Measurements from ENCODE around the gene NSMCE4A. TPM values are rescaled to one million over a fixed set of nuclear protein-coding genes. Genes with fewer than 3 reads are reported as not detected.

The NSMCE4A gene
- total and polyA plus RNA-seq, 5 donors from 2014 or later, result 42.7 to 59.7 (median 55.8) TPM

DNA sequence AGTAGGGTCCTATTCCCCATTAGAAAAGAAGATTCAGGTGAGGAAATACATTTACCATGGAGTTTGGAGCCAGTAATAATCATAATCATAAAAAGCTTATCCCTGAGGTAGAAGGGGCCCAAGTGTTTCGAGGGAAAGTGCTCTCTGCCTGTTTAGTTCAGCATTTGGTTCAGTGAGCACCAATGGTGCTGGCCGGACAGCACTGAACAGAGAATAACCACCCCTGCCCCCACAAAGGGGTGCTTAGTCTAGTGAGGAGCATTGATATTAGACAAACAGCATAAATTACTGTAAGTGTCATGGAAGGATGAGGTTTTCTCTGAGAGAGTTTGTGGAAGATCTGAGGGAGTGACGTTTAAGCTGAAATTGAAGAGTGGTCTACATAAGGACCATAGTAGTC is 25.6 kb downstream of the NSMCE4A start:
- Mint-ChIP-seq H3K36me3 (peaks cover 12% of the 10 kb centered on the region), H3K4me3 (no peak overlapping the region), H3K27ac (no peak overlapping the region), H3K27me3 (no peaks in the 10 kb centered on the region), H3K9me3 (no peaks in the 10 kb centered on the region), H3K4me1 (peaks cover 0 to 3% (median 0%) of the 10 kb centered on the region in 4 donors)
- H3K9me3 ChIP-seq (ENCODE audit: control insufficient read depth in 2 of 2, low read length in 2 of 2), result no peaks in the 10 kb centered on the region
- H3K4me1 ChIP-seq (ENCODE audit: control insufficient read depth, insufficient read depth, low read length, poor library complexity, severe bottlenecking), result no peaks in the 10 kb centered on the region
- no peak overlapping the region for H3K4me3 ChIP-seq (ENCODE audit: low read depth, low read length)
- ATAC-seq (ENCODE audit: low read depth in 2 of 2), result no peak
- no peak for DNase-seq
- no peaks in the 10 kb centered on the region for H3K27me3 ChIP-seq (ENCODE audit: control insufficient read depth, insufficient read depth, low read length)
- no peaks in the 10 kb centered on the region for H3K36me3 ChIP-seq (ENCODE audit: control insufficient read depth, insufficient read depth, low read length)
- H3K27ac ChIP-seq (ENCODE audit: insufficient read depth, low read length, poor library complexity, severe bottlenecking), result no peak overlapping the region

DNA sequence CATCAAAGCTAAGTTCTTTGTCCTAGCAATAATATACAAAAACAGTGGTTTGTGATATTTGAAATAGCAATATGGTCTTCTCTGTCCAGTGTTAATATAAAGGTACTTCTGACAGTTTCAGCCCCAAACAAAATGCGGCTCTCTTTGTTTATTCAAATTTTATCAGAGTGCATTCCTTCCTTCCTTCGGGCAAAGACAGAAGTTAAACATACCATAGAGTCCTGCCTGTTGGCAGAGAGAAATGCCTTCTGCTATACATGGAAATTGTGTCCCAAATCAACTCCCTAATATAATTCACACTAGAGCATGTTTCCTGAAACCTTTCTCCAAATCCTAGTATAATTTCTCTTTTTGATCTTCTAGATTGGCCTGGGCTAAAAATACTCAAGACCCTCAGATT is 26.0 kb downstream of the NSMCE4A start:
- Mint-ChIP-seq H3K27ac (no peak overlapping the region), H3K4me1 (peaks cover 0 to 3% (median 0%) of the 10 kb centered on the region in 4 donors), H3K36me3 (peaks cover 12% of the 10 kb centered on the region), H3K9me3 (no peaks in the 10 kb centered on the region), H3K27me3 (no peaks in the 10 kb centered on the region), H3K4me3 (no peak overlapping the region)
- H3K9me3 ChIP-seq (ENCODE audit: control insufficient read depth in 2 of 2, low read length in 2 of 2), result no peaks in the 10 kb centered on the region
- DNase-seq (no peak), ATAC-seq (ENCODE audit: low read depth in 2 of 2) (no peak)
- H3K27ac ChIP-seq (ENCODE audit: insufficient read depth, low read length, poor library complexity, severe bottlenecking), result no peak overlapping the region
- H3K27me3 ChIP-seq (ENCODE audit: control insufficient read depth, insufficient read depth, low read length), result no peaks in the 10 kb centered on the region
- H3K36me3 ChIP-seq (ENCODE audit: control insufficient read depth, insufficient read depth, low read length), result no peaks in the 10 kb centered on the region
- no peaks in the 10 kb centered on the region for H3K4me1 ChIP-seq (ENCODE audit: control insufficient read depth, insufficient read depth, low read length, poor library complexity, severe bottlenecking)
- H3K4me3 ChIP-seq (ENCODE audit: low read depth, low read length), result no peak overlapping the region

GRCh38 chr10:121947343-121948330 is 27.4 kb downstream of the NSMCE4A start:
- no peaks in the 10 kb centered on the region for H3K4me1 ChIP-seq (ENCODE audit: control insufficient read depth, insufficient read depth, low read length, poor library complexity, severe bottlenecking)
- H3K27ac ChIP-seq (ENCODE audit: insufficient read depth, low read length, poor library complexity, severe bottlenecking), result no peak overlapping the region
- peak overlapping the region in 1 of 4 donors; percentile 57 for H3K4me3 Mint-ChIP-seq
- no peaks in the 10 kb centered on the region for H3K9me3 Mint-ChIP-seq
- H3K27me3 Mint-ChIP-seq, result peaks cover 5% of the 10 kb centered on the region
- no peak overlapping the region for H3K4me3 ChIP-seq (ENCODE audit: low read depth, low read length)
- H3K4me1 Mint-ChIP-seq, result peaks cover 0 to 1% (median 0%) of the 10 kb centered on the region in 4 donors
- H3K36me3 ChIP-seq (ENCODE audit: control insufficient read depth, insufficient read depth, low read length), result no peaks in the 10 kb centered on the region
- no peak for ATAC-seq (ENCODE audit: low read depth in 2 of 2)
- no peaks in the 10 kb centered on the region for H3K27me3 ChIP-seq (ENCODE audit: control insufficient read depth, insufficient read depth, low read length)
- H3K9me3 ChIP-seq (ENCODE audit: control insufficient read depth in 2 of 2, low read length in 2 of 2), result no peaks in the 10 kb centered on the region
- H3K27ac Mint-ChIP-seq, result peak overlapping the region in 1 of 3 donors; percentile 20
- peaks cover 8% of the 10 kb centered on the region for H3K36me3 Mint-ChIP-seq
- DNase-seq, result no peak

GRCh38 chr10:121942749-121943416 is 32.1 kb downstream of the NSMCE4A start:
- Mint-ChIP-seq H3K27ac (no peak overlapping the region), H3K9me3 (peaks cover 0 to 1% (median 0%) of the 10 kb centered on the region in 7 donors), H3K4me1 (no peaks in the 10 kb centered on the region), H3K27me3 (peaks cover 13% of the 10 kb centered on the region), H3K4me3 (no peak overlapping the region), H3K36me3 (no peaks in the 10 kb centered on the region)
- Histone ChIP-seq H3K36me3 (ENCODE audit: control insufficient read depth, insufficient read depth, low read length) (no peaks in the 10 kb centered on the region), H3K27ac (ENCODE audit: insufficient read depth, low read length, poor library complexity, severe bottlenecking) (no peak overlapping the region), H3K9me3 (ENCODE audit: control insufficient read depth in 2 of 2, low read length in 2 of 2) (no peaks in the 10 kb centered on the region), H3K4me1 (ENCODE audit: control insufficient read depth, insufficient read depth, low read length, poor library complexity, severe bottlenecking) (no peaks in the 10 kb centered on the region), H3K4me3 (ENCODE audit: low read depth, low read length) (no peak overlapping the region), H3K27me3 (ENCODE audit: control insufficient read depth, insufficient read depth, low read length) (no peaks in the 10 kb centered on the region)
- no peak for ATAC-seq (ENCODE audit: low read depth in 2 of 2)
- no peak for DNase-seq

DNA sequence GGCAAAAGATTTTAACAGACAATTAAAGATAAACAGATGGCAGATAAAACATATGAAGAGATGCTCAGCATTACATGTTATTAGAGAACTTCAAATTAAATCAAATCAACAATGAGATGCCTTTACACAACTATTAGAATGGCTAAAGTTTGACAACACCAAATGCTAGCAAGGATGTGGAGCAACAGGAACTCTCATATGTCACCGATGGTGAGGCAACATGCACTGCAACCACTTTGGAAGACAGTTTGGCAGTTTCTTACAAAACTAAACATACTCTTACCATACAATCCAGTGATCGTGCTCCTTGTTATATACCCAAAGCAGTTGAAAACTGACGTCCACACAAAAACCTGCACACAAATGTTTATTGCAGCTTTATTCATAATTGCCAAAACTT is 33.5 kb downstream of the NSMCE4A start:
- no peak for ATAC-seq (ENCODE audit: low read depth in 2 of 2)
- H3K4me1 Mint-ChIP-seq, result no peaks in the 10 kb centered on the region
- no peaks in the 10 kb centered on the region for H3K36me3 ChIP-seq (ENCODE audit: control insufficient read depth, insufficient read depth, low read length)
- peaks cover 0 to 1% (median 0%) of the 10 kb centered on the region in 7 donors for H3K9me3 Mint-ChIP-seq
- no peaks in the 10 kb centered on the region for H3K4me1 ChIP-seq (ENCODE audit: control insufficient read depth, insufficient read depth, low read length, poor library complexity, severe bottlenecking)
- no peaks in the 10 kb centered on the region for H3K27me3 ChIP-seq (ENCODE audit: control insufficient read depth, insufficient read depth, low read length)
- no peak overlapping the region for H3K4me3 Mint-ChIP-seq
- H3K4me3 ChIP-seq (ENCODE audit: low read depth, low read length), result no peak overlapping the region
- H3K27me3 Mint-ChIP-seq, result peaks cover 13% of the 10 kb centered on the region
- no peaks in the 10 kb centered on the region for H3K9me3 ChIP-seq (ENCODE audit: control insufficient read depth in 2 of 2, low read length in 2 of 2)
- no peak overlapping the region for H3K27ac ChIP-seq (ENCODE audit: insufficient read depth, low read length, poor library complexity, severe bottlenecking)
- peak overlapping the region in 1 of 3 donors; percentile 56 for H3K27ac Mint-ChIP-seq
- DNase-seq, result no peak
- no peaks in the 10 kb centered on the region for H3K36me3 Mint-ChIP-seq

DNA sequence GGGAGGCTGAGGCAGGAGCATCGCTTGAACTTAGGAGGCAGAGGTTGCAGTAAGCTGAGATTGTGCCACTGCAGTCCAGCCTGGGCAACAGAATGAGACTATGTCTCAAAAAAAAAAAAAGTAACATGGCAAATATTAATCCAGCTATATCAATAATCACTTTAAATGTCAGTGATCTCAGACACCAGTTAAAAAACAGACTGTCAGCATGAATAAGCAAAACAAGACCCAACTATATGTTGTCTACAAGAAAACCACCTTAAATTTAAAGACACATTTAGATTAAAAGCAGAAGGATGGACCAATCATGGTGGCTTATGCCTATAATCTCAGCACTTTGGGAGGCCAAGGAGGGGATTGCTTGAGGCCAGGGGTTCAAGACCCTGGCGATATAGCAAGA is 38.7 kb downstream of the NSMCE4A start:
- ATAC-seq (ENCODE audit: low read depth in 2 of 2), result no peak
- DNase-seq, result no peak
- no peaks in the 10 kb centered on the region for H3K36me3 ChIP-seq (ENCODE audit: control insufficient read depth, insufficient read depth, low read length)
- peaks cover 0 to 5% (median 0%) of the 10 kb centered on the region in 4 donors for H3K4me1 Mint-ChIP-seq
- no peaks in the 10 kb centered on the region for H3K4me1 ChIP-seq (ENCODE audit: control insufficient read depth, insufficient read depth, low read length, poor library complexity, severe bottlenecking)
- H3K4me3 ChIP-seq (ENCODE audit: low read depth, low read length), result no peak overlapping the region
- H3K4me3 Mint-ChIP-seq, result no peak overlapping the region
- peaks cover 0 to 3% (median 0%) of the 10 kb centered on the region in 7 donors for H3K9me3 Mint-ChIP-seq
- no peaks in the 10 kb centered on the region for H3K27me3 ChIP-seq (ENCODE audit: control insufficient read depth, insufficient read depth, low read length)
- no peak overlapping the region for H3K27ac Mint-ChIP-seq
- no peak overlapping the region for H3K27ac ChIP-seq (ENCODE audit: insufficient read depth, low read length, poor library complexity, severe bottlenecking)
- no peaks in the 10 kb centered on the region for H3K36me3 Mint-ChIP-seq
- H3K27me3 Mint-ChIP-seq, result no peaks in the 10 kb centered on the region
- no peaks in the 10 kb centered on the region for H3K9me3 ChIP-seq (ENCODE audit: control insufficient read depth in 2 of 2, low read length in 2 of 2)

DNA sequence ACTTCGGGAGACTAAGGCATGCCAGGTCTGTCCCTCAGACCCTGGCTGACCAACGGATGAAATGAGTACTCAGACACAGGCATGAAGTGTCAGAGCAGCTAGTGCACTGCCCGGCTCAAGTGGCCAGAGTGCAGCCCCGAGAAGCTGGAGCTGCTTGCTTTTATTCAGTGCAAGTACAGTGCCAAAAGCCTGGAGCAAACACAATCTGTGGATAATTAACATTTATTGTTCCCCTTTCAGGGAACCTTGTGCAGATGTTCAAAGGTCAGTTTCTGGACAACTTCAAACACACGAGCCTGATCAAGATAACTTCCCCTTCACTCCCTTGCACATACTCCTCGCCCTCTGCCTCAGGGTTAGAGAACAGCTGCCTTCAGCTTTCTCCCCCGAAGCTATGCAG is 39.3 kb downstream of the NSMCE4A start:
- no peak for ATAC-seq (ENCODE audit: low read depth in 2 of 2)
- H3K4me1 ChIP-seq (ENCODE audit: control insufficient read depth, insufficient read depth, low read length, poor library complexity, severe bottlenecking), result no peaks in the 10 kb centered on the region

More for the DNA sequence above, 39.3 kb downstream of the NSMCE4A start:
- no peaks in the 10 kb centered on the region for H3K9me3 ChIP-seq (ENCODE audit: control insufficient read depth in 2 of 2, low read length in 2 of 2)
- H3K4me3 ChIP-seq (ENCODE audit: low read depth, low read length), result no peak overlapping the region
- H3K36me3 Mint-ChIP-seq, result no peaks in the 10 kb centered on the region
- H3K27me3 Mint-ChIP-seq, result no peaks in the 10 kb centered on the region
- H3K36me3 ChIP-seq (ENCODE audit: control insufficient read depth, insufficient read depth, low read length), result no peaks in the 10 kb centered on the region
- no peak overlapping the region for H3K27ac ChIP-seq (ENCODE audit: insufficient read depth, low read length, poor library complexity, severe bottlenecking)
- H3K4me3 Mint-ChIP-seq, result no peak overlapping the region
- peaks cover 0 to 3% (median 0%) of the 10 kb centered on the region in 7 donors for H3K9me3 Mint-ChIP-seq
- H3K4me1 Mint-ChIP-seq, result peaks cover 0 to 5% (median 1%) of the 10 kb centered on the region in 4 donors
- no peak overlapping the region for H3K27ac Mint-ChIP-seq
- H3K27me3 ChIP-seq (ENCODE audit: control insufficient read depth, insufficient read depth, low read length), result no peaks in the 10 kb centered on the region
- no peak for DNase-seq
